Right cardiac atrium (tissue), 5 donors: ENCODE data around the gene ASCL3. TPM values are rescaled to one million over a fixed set of nuclear protein-coding genes. Genes with fewer than 3 reads are reported as not detected.

ENCODE experiments used
- ATAC-seq, 2 donors: fragments of 200-7000 bp; cut with Tn5 transposase; one replicate each; pipeline versions ENCODE4 v1.8.0 to v1.9.1; 2020; ENCODE audit warnings: moderate library complexity in 2 of 2, mild to moderate bottlenecking in 1 of 2
- DNase-seq, 3 donors: peaks; one replicate each; pipeline ENCODE4 v3.0.0-alpha.2; 2020
- H3K27ac ChIP-seq: one replicate; pipeline ENCODE4 v1.5.1; 2013; ENCODE audit warnings: mild to moderate bottlenecking, low read length, control low read depth, moderate library complexity
- H3K27me3 ChIP-seq: one replicate; pipeline ENCODE4 v1.6.1; 2013; ENCODE audit not compliant: control insufficient read depth, insufficient read depth
- H3K4me1 ChIP-seq: one replicate; pipeline ENCODE4 v1.6.1; 2013; ENCODE audit warnings: low read length; ENCODE audit not compliant: control insufficient read depth, insufficient read depth
- H3K4me3 ChIP-seq: one replicate; pipeline ENCODE4 v1.5.1; 2013; ENCODE audit warnings: low read length, control low read depth
- H3K9me3 ChIP-seq: one replicate; pipeline ENCODE4 v1.6.1; 2013; ENCODE audit warnings: low read length; ENCODE audit not compliant: control insufficient read depth
- WGBS: extraction: QIAGEN DNeasy Blood & Tissue Kit; methylation state at CpG from one replicate; pipeline ENCODE4 v1.1.7; 2013; 5-methylcytosine and 5-hydroxymethylcytosine counted together
- intact Hi-C, 4 donors: fragments of 100-400 bp; cut with DNase I; formaldehyde crosslinking; loops; one replicate each; pipeline versions ENCODE4 v1.11.0 to v1.14.0; 2022 to 2023
- polyA plus RNA-seq: library from polyadenylated mRNA; stranded (reverse); fragments of 200-250 nt; gene quantifications from one replicate; pipeline ENCODE4 v1.2.3, GENCODE V29; 2013
- total RNA-seq, 4 donors: library from RNA; stranded (reverse); fragmentation: NEBNext Ultra II Directional; extraction: Animal tissue kit (Norgen Biotek cat#: 25700); gene quantifications; one replicate each; pipeline ENCODE4 v1.2.1, GENCODE V29; 2021
- donor health status: healthy with polysubstance abuse.
- donor health status: DM: no; HTN: yes; CAD: no.
- donor health status: DM: no; HTN: no; CAD: no.
- donor health status: DM: no; HTN: yes; CAD: no; lungs with severe emphysema.
- donor health status: DM: yes; HTN: yes; CAD: no.

ASCL3 gene
- total and polyA plus RNA-seq, 5 donors: not detected

DNA sequence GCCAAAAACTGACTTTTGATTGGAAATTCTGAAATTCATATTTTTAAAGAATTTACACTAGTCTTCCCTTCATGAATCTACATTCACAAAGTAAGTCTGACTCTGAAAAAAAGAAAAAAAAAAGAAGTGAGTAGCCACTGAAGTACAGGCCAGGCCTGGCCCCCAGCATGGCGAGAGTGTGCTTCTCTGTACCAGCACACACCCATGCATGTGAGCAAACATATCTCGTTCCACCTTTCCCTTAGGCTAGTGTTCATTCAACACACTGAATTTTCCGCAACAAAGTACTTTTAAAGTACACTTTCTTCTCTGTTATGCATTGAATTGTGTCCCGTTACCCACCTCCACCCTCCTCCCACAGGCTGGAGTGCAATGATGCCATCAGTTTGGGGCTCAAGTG lies 14.6 kb downstream of the ASCL3 start:
- Histone ChIP-seq H3K27ac (no peak overlapping the region), H3K4me3 (no peak overlapping the region), H3K4me1 (no peaks in the 10 kb centered on the region), H3K9me3 (no peaks in the 10 kb centered on the region), H3K27me3 (no peaks in the 10 kb centered on the region)
- DNase-seq (no peak), ATAC-seq (no peak)
- intact Hi-C loops: no loop called here
- WGBS: 96% methylated on average over 4 of the region's 4 CpGs

- WGBS: 82% methylated on average over 5 of the region's 5 CpGs
- H3K9me3 ChIP-seq: no peaks in the 10 kb centered on the region
- no peak overlapping the region for H3K4me3 ChIP-seq
- H3K4me1 ChIP-seq: no peaks in the 10 kb centered on the region
- no peak overlapping the region for H3K27ac ChIP-seq
- ATAC-seq: no peak
- no peak for DNase-seq
- intact Hi-C loops: no loop called here
- H3K27me3 ChIP-seq: no peaks in the 10 kb centered on the region
Observed at GRCh38 chr11:8927233-8927632, 15.6 kb downstream of the ASCL3 start.

- no peaks in the 10 kb centered on the region for H3K4me1 ChIP-seq
- H3K9me3 ChIP-seq: no peaks in the 10 kb centered on the region
- ATAC-seq: no peak
- intact Hi-C loops: no loop called here
- no peak overlapping the region for H3K4me3 ChIP-seq
- DNase-seq: no peak
- H3K27me3 ChIP-seq: no peaks in the 10 kb centered on the region
- no peak overlapping the region for H3K27ac ChIP-seq
- WGBS: 92% methylated on average over 5 of the region's 5 CpGs
Observed at GRCh38 chr11:8926236-8926635, 16.6 kb downstream of the ASCL3 start.

- 96% methylated on average over 5 of the region's 5 CpGs for WGBS
- DNase-seq: no peak
- ATAC-seq: no peak
- no peaks in the 10 kb centered on the region for H3K9me3 ChIP-seq
- no peak overlapping the region for H3K4me3 ChIP-seq
- intact Hi-C loops: no loop called here
- H3K4me1 ChIP-seq: no peaks in the 10 kb centered on the region
- H3K27me3 ChIP-seq: no peaks in the 10 kb centered on the region
- no peak overlapping the region for H3K27ac ChIP-seq
Observed at GRCh38 chr11:8925711-8926110, 17.1 kb downstream of the ASCL3 start.

DNA sequence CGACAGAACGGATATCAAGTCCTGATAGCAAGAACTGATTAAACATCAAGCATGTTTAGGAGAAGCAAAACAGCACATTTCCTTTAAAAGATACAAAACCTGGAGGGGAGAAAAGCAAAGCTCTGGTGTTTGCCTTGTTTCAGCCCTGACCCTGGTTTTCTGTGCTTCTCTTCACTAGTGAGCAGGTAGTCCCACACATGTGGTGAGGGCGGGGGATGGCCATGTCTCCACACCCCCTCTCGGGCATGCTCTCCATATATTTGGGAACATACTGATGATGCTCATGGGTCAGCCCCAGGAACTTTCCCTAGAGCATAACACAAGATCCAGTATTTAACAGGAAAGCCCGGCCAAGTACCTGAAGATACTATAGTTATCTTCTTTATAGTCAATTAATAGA lies 20.1 kb downstream of the ASCL3 start:
- 80% methylated on average over 5 of the region's 5 CpGs for WGBS
- H3K27ac ChIP-seq: no peak overlapping the region
- H3K4me1 ChIP-seq: no peaks in the 10 kb centered on the region
- ATAC-seq (no peak), DNase-seq (no peak)
- no peaks in the 10 kb centered on the region for H3K9me3 ChIP-seq
- no peak overlapping the region for H3K4me3 ChIP-seq
- intact Hi-C loops: no loop called here
- H3K27me3 ChIP-seq: no peaks in the 10 kb centered on the region

GRCh38 chr11:8917157-8917825 lies 25.5 kb downstream of the ASCL3 start:
- ATAC-seq (peak in 1 of 2 donors; percentile 38), DNase-seq (no peak)
- H3K9me3 ChIP-seq: no peaks in the 10 kb centered on the region
- intact Hi-C loops: loop anchor here in 1 of 4 donors (10.0 kb wide), 1 partner anchor 218 kb away; no protein-coding TSS in a partner anchor
- H3K4me1 ChIP-seq: peaks cover 2% of the 10 kb centered on the region
- H3K27me3 ChIP-seq: no peaks in the 10 kb centered on the region
- no peak overlapping the region for H3K27ac ChIP-seq
- WGBS: 66% methylated on average over 5 of the region's 5 CpGs
- H3K4me3 ChIP-seq: no peak overlapping the region

DNA sequence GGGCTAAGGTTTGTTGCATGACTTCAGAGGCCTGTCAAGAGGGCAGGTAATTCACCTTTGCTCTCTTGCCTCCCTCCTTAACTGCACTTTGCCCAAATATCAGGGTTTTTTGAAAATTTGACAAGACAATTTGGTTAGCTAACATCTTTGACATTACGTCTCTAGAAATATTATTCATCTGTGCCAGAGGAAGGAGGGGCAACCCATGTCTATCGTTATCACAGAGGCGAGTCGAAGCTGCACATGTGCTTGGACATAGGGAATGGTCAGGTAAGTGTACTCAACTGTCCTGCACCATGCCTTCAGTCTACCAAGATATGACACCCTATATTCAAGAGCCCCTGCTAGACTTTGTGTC lies 28.2 kb downstream of the ASCL3 start:
- peaks cover 2% of the 10 kb centered on the region for H3K4me1 ChIP-seq
- no peaks in the 10 kb centered on the region for H3K9me3 ChIP-seq
- no peaks in the 10 kb centered on the region for H3K27me3 ChIP-seq
- no peak for DNase-seq
- 30% methylated on average over 4 of the region's 4 CpGs for WGBS
- intact Hi-C loops: loop anchor here in 1 of 4 donors (5.0 to 10.0 kb wide), 2 partner anchors 48 to 220 kb away; partner anchors contain the start of gene TMEM9B
- peak overlapping the region; percentile 2 for H3K4me3 ChIP-seq
- no peak for ATAC-seq
- H3K27ac ChIP-seq: peak overlapping the region; percentile 59

GRCh38 chr11:8913961-8914660 lies 28.7 kb downstream of the ASCL3 start:
- WGBS: 13% methylated on average over 9 of the region's 9 CpGs
- peak in 2 of 3 donors; percentile 60 to 64 for DNase-seq

DNA sequence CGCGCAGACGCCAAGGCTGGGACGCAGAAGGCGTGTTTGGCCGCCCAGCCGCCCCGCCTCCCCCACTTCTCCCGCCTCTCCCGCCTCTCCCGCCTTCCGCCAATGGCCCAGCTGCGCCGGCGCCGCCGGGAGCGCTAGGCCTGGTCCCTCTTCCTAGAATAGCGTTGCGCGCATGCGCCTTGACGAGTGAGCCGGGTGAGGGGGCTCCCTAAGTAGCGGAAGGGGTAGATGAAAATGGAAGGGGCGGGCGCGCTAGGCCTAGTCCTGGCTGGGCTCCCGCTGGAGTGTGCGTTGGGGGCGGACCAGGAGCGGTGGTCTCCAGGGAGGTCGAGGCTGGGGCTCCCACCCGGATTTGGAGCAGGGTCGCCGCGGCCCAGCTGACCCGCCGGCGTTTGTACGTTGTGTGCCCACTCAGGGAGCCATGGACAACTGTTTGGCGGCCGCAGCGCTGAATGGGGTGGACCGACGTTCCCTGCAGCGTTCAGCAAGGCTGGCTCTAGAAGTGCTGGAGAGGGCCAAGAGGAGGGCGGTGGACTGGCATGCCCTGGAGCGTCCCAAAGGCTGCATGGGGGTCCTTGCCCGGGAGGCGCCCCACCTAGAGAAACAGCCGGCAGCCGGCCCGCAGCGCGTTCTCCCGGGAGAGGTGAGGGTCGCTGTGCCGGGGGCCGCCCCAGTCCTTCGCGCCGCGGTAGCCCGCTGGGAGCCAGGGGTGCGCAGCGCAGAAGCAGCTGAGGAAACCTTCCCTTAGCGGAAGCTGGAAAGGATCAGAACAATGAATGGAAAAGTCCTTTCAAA lies 31.6 kb downstream of the ASCL3 start, which contains the start of gene AKIP1:
Gene AKIP1 (plus strand): TSS at position 161 of the 795 bp plus-strand sequence. CDS start 261 bp downstream, at position 422.
- Histone ChIP-seq H3K27ac (peak within 1 kb of the TSS; percentile 92), H3K27me3 (no peaks in the 10 kb centered on the region), H3K9me3 (no peaks in the 10 kb centered on the region), H3K4me1 (no peaks in the 10 kb centered on the region), H3K4me3 (peak within 1 kb of the TSS; percentile 66)
- intact Hi-C loops: loop anchor here in 1 of 4 donors (5.0 to 10.0 kb wide), 2 partner anchors 51 to 224 kb away; partner anchors contain the start of gene TMEM9B
- peak; percentile 98 to 99 (median 99) for DNase-seq
- peak; percentile 98 for ATAC-seq
- WGBS: under 1% methylated on average over 68 of the region's 68 CpGs

More at GRCh38 chr11:8913961-8914660, 28.7 kb downstream of the ASCL3 start:
- no peak for ATAC-seq
- no peaks in the 10 kb centered on the region for H3K27me3 ChIP-seq
- H3K4me1 ChIP-seq: peaks cover 2% of the 10 kb centered on the region
- peak overlapping the region; percentile 2 for H3K4me3 ChIP-seq
- intact Hi-C loops: loop anchor here in 1 of 4 donors (5.0 to 10.0 kb wide), 2 partner anchors 48 to 221 kb away; partner anchors contain the start of gene TMEM9B
- H3K9me3 ChIP-seq: no peaks in the 10 kb centered on the region
- H3K27ac ChIP-seq: peak overlapping the region; percentile 59

DNA sequence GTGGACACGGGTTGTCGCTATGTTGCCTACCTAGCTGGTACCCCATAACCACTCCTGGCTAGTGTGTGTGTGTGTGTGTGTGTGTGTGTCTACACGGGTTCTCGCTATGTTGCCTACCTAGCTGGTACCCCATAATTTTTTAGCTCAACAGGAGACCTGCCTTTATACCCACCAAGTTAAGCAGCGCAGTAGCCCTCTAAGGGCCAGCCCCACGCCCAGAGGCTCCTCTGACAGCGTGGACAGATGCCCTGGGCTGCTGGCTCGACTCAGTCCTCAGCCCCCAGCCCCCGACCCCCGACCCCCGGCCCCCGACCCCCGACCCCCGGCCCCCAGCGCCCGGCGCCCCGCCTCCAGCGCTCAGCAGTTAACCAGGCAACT lies 32.2 kb downstream of the ASCL3 start:
- Histone ChIP-seq H3K27ac (no peak overlapping the region), H3K9me3 (no peaks in the 10 kb centered on the region), H3K27me3 (no peaks in the 10 kb centered on the region), H3K4me3 (peak overlapping the region; percentile 66), H3K4me1 (no peaks in the 10 kb centered on the region)
- peak; percentile 6 to 33 for ATAC-seq
- no peak for DNase-seq
- intact Hi-C loops: loop anchor here in 1 of 4 donors (5.0 to 10.0 kb wide), 2 partner anchors 52 to 224 kb away; partner anchors contain the start of gene TMEM9B
- WGBS: 3% methylated on average over 19 of the region's 19 CpGs
